Germinal center (tissue), 1 donor: ENCODE measurements around the gene MCOLN3.

Experiments
- DNase-seq: peaks from one replicate; pipeline ENCODE4 v3.0.0; 2012; ENCODE audit warnings: mixed read lengths, low spot score

MCOLN3 gene, protein sequence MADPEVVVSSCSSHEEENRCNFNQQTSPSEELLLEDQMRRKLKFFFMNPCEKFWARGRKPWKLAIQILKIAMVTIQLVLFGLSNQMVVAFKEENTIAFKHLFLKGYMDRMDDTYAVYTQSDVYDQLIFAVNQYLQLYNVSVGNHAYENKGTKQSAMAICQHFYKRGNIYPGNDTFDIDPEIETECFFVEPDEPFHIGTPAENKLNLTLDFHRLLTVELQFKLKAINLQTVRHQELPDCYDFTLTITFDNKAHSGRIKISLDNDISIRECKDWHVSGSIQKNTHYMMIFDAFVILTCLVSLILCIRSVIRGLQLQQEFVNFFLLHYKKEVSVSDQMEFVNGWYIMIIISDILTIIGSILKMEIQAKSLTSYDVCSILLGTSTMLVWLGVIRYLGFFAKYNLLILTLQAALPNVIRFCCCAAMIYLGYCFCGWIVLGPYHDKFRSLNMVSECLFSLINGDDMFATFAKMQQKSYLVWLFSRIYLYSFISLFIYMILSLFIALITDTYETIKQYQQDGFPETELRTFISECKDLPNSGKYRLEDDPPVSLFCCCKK

DNA sequence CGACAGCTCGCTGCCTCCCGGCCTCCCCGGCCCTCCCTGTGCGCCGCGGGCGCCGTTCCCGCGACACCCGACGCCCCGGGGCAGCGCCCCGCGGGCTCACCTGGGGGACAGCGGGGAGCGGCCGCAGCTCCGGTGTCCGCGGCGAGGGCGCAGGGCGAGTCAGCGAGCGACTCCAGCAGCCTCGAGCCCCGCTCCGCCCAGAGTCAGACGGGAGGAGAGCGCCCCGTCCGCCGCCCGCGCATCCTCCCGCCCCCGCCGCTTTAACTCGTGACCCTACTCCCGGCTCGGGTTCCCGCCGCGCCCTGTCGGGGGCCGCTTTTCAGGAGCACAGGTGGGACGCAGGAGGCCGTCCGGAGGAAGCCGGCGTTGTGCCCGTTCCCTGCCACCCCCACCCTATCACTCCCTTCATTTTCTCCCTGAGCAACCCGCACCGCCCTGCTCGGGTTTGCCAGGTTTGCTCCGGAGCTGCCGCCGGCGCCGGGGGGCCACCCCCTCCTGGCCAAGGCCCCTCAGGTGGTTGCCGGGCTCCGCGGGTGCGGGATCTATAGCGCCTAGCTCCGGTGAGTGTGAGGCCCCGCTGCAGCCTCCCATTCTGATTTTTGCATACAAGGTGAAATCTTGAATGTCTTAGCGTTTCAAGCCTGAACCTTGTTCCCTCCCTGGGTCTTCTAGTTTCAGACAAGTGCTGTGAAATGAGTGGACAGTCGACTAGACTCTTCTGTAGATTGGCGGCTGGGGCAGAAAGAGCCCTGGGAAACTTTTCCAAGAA is at the start of gene MCOLN3:
Gene MCOLN3 (minus strand): TSS at position 205 of the 769 bp plus-strand sequence. CDS start 3,140 bp downstream, outside the sequence.
- DNase-seq, result peak; percentile 37

DNA sequence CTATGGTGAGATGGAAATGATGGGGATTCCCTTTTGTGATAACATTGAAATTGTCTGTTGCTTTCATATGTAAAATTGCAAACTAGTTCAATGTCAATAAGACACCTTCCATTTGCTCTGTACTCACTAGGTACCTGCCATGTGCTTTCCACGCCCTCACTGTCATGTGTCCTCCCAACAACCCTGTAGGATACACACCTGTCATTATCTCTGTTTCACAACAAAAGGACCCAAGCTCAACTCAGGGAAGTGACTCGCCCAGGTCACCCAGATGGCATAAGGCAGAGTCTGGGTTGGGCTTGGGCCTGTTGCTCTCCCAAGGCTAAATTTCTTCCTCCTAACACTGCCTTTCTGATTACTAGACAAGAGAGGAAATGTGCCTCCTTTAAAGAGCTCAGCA is 45.3 kb upstream of the MCOLN3 start:
- DNase-seq, result no peak

DNA sequence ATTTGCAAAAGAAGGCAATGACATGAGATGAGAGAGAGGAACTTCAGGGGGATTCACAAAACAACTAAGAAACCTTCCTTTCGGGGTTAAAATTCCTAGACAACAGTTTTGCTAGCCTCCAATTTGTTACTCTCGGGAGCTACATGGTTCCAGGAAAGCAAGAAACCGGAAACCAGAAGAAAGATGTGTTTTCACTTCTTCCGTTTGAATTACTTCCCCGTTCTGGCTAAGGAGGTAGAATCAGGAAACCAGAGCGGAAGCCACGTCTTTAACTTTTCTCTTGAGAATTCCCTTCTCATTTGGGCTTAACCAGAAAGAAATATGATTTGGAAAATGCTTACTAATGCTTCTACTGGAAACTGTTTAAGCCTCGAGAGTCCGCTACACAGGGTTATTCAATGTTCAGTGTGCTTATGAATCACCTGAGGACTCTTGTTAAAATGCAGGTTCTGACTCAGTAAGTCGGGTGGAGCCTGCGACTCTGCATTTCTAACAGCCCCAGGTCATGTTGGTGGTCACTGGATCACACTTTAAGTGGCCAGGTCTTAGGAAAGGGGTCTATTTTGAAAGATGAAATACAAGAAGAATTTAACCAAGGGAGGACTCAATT is 43.5 kb upstream of the MCOLN3 start:
- DNase-seq, result no peak

DNA sequence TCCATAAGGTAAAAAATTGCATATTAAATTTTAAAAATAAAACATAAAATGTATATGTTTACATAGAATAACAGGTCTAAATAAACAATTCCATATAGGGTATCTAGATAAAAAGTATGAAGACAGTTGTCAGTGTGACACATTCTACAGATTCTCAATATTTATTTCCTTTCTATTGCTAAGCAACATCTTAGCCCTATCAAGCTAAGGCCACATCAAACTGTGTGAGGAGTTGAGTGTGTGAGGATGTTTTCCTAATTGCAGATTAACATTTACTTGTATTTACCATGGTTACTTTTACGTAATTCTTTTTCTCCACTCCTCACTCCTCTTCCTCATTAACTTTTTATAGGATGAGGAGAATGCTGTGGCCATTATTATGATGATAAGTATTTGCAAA is 41.9 kb upstream of the MCOLN3 start:
- DNase-seq, result no peak

DNA sequence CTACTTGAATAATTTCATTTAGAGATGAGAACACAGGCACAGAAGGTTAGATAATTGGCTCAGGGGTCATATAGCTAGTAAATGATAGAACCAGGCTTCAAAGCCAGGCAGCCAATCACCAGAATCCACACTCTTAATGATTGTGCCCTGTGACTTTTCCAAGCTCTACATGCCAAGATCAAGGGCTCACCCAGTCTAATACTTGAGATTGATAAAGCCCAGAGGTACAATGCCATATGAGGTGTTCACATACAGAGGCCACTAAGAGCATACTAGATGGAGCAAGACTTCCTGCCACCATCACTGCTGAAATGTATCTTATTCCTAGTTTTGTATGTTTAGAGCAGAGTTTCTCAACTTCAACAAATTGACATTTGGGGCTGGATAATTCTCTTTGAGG is 40.9 kb upstream of the MCOLN3 start:
- DNase-seq, result no peak

DNA sequence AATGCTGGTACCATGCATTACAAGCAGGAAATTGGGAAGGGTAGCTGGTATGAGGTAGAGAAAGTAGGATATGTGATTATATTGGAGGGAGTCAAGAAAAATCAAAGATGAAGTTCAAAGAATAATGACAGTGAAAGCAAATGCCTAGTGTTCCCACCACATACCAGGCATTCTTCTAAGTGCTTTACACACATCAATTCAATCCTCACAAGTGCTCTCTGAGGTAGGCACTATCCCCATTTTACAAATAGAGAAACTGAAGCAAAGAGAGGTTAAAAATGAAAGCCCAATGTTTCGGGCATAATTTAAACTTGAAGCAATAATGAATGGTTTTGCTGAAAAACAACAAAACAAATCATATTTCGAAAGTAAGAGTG is 40.1 kb upstream of the MCOLN3 start:
- no peak for DNase-seq

DNA sequence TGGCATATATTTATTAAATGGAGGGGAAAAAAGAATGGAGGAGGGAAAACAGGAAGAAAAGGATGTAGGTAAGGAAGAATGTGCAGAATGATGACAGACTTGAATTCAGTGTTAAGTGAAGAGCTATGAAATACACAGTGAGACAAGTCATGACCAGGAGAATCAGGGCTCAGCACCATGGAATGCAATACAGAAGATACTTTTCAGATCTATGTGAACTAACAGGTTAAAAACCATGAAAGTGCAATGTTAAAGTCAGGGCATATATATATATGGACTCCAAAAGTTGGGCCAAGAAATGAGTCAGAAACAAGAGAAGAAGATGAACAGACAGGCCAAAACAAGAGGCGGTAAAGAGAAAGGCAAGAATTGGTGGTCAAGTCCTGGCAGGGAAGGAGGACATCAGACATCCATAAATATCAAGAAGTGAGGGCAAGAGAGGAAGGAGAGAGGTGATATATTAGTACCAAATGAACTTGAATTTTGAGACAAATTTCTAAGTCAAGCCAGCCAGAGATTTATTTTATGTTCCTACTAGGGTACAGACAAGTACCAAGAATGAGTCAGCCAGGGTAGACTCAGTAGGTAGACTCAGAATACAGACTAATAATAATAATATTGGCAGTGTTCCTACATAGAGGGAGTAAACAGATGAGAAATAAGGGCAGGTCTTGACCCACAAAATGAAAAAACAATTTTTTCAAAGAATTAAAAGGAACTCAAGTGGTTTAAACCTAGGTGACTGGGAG is 39.5 kb upstream of the MCOLN3 start:
- DNase-seq, result no peak

DNA sequence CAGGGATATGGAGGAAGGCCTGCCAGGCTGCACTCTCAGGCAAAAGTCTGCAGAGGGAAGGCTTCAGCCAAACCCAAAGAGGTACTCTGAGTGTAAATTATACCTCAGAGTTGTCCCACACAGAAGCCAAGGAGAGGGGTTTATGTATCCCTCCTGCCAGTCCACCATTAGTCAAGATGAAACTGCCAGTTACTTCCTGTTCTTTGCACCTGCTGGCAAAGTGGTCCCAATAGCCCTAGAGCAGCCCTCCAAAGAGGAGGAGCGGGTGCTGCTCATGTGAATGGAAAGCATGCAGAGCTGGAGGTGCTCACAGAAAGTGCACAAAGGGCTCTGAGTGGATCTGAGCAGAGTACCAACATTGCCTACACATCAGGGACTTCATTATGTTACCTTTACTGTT is 37.1 kb upstream of the MCOLN3 start:
- peak; percentile 26 for DNase-seq

DNA sequence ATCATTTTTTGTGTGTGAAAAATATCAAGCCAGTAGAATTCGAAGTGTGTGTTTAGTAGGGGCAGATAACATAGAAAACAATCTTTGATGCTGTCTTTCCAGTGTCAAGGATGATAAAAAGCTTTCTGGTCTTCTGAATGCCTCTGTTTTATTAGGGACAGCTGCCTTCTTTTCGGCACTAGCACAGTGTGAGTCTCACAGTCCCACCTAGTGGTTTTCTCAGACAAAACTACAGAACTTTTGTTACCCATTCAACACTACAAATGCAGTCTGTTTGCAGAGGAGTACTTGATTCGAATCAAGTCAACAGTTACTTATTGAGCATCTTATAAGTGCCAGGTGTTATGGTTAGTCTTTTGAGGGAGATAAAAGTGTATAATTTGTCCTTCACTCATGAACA is 30.6 kb upstream of the MCOLN3 start:
- DNase-seq, result no peak

DNA sequence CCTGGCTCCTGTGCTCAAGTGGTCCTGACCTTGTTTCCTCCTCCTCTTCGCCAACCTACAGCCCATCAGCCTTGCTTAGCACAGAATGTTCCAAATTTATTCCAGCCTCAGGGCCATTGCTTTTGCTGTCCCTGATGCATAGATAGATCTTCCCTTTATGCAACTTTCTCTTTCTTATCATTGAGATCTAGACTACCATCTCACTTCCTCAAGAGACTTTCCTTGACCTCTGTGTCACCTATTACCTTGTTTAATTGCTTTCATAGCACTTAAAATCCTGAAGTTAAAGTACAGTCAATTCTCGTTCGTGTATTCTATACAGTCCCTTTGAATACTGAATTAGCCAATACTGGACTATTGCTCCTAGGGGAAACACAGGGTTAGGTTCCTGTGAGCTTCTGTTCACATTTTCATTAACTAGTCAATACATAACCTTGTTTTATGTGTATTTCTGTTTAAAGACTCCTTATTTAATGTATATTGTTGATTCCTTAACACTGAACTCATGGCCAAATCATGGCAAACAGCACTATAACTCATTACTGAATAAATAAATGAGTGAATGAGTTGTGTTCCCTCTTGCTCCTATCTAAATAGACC is 26.2 kb upstream of the MCOLN3 start:
- DNase-seq, result no peak

DNA sequence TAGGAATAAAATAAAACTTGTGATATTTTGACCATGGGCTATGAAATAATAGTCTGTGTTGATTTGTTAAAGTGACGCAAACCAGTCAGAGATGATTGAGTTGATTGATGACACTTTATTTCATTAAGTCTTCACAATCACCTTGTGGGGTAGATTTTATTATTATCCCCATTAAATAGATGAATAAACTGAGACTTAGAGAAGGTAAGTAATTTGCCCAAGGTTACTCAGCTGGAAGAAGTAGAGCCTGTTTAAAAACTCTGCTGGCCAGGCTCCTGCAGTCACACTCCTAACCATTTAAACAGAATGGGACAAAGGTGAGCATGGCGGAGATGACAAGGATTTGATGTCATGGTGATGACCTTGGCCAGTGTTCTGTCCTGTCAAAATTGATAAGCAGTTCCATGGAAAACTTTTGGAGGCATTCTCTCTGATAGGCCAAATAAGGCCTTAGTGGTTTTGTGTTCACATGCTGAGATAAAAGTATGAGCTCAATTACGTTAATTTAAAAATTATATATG is 22.7 kb upstream of the MCOLN3 start:
- no peak for DNase-seq

DNA sequence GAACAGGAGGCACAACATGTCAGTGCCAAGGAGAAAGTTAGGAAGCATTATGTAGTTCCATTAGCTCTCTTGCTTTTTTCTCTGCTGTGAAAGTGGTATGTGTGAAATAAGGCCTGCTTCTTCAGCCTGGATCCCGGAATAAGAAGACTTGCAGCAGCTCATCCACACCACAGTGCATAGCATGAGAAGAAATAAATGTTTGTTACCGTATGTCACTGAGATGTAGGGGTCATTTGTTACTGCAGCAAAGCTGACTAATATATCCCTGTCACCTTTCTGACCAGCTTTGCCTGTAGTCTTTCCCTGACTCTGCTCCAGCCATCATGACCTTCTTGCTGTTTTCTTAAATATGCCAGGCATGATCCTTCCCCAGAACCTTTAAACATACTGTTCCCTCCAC is 20.5 kb upstream of the MCOLN3 start:
- DNase-seq, result no peak

DNA sequence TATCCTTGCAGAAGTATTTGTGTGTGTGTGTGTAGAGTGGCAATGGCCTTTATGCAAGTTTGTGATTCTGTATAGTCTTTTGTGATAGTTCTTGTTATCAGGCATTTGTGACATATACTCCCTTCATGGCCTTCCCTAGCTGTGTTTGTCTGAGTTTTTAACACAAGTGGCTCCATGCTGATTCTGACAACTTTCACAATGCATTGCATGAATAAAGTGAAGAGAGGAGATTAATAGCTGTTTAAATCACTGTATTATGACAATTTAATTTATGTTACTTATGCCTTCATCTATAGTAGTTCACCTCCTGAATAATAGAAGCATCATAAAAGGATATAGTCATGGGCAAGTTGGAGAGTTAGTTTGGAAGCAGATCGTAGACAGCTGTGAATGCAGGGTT is 17.2 kb upstream of the MCOLN3 start:
- no peak for DNase-seq

DNA sequence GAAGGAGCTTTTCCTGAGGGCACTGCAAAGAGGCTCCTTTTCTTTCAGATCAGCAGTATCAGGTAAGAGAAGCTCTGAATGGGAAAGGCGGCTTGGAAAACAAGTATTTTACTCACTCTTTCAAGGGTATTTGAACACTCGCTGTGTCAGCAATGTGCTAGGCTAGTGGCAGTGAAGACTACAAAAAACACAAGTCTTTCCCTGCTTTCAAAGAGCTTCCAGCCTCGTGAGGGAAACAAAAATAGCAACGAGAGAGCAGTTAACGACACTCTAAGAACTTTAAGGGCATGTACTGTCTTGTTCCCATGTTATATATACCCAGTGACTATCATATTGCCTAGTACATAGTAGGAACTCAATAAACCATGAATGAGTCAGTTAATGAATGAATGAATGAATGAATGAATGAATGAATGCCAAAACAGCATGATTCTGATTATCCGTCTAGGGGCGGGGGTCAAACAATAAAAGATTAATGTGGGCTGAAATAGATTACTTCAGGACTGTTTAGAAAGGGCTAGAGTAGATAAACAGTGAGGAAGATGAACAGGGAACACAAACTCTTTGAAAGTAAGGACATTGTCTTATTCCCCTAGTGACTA is 14.2 kb upstream of the MCOLN3 start:
- no peak for DNase-seq

DNA sequence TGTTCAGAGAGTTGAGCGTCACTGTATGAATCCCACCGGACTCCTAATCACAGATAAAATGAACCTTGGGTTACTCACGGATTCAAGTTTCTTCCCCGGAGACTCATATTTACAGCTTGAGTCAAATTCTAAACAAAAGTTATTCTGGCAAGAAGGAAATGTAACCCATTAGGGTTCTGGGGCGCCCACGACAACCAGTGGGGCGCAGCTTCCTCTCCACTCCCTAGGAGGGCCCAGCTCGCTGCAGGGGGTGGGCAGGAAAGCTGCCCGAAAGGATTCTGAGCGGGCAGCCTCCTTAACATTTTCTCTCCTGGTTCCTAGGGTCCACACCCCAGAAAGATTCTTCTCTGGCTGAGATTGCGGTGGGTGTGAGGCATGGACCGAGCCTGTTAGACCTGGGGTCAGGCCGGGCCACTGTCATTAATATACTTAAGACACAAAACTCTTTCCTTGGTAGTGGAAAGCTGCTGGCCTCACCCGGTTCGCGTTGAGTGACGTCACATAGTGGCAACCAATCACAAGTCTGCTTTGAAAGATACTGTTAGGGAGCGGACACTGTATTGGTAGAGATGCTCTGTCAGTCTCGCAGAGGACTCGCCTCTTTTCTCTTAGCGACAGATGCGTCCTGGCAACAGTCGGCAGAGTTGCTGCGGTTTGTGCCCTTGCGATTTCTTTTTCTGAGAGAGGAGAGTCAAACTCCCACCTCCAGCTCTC is 13.6 kb upstream of the MCOLN3 start:
- peak; percentile 97 for DNase-seq

DNA sequence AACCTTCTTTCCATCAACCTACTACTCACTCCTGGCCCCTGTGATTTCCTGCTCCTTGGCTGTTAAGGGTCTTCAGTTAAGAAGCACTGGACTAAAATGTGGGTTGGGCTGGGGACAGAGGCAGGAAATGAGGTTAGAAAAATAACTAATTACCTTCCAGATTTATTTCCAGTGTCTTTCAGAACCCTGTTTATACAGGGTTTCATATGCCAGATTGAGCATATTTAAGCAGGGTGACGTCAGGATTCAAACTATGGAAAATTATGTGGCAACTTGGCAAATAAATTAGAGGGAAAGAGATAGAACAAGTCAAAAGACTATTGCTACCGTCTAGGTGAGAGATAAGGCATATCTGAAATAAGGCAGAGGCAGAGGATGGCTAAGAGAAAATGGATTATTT is 11.7 kb upstream of the MCOLN3 start:
- no peak for DNase-seq

DNA sequence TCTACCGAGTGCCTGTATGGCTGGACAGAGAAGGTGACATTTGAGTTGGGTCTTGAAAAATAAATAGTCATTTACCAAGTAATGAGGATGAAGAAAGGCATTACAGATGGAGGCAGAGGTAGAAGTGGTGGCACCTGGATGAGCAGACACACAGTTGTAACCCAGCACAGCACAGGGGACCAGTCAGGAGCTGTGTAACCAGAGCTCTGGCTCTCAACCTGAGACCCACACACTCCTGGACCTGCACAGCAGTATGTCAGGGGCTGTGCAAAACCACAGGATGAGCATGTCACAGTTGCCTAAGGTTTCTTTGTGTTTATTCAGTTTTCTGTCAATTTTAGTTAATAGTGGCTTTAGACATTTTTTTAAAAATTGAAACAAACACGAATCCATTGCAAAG is 11.3 kb upstream of the MCOLN3 start:
- DNase-seq, result no peak

DNA sequence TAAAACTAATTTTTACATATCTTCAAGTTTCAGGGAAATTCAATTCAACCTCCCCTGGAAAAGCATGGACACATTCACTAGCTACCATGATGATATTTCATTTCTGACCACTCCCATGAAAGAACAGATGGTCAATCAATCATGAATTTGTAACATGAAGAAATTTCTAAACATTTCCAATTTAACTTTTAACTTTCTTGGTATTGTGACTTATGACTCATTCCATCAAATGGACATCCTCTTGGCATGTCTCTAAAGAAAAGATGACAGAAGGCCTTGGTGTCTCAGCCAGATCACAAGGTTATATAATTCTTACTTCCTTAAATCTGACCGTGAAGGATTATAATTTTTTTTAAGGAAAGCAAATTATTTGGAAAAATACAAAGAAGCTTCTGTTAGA is 10.5 kb upstream of the MCOLN3 start:
- no peak for DNase-seq

DNA sequence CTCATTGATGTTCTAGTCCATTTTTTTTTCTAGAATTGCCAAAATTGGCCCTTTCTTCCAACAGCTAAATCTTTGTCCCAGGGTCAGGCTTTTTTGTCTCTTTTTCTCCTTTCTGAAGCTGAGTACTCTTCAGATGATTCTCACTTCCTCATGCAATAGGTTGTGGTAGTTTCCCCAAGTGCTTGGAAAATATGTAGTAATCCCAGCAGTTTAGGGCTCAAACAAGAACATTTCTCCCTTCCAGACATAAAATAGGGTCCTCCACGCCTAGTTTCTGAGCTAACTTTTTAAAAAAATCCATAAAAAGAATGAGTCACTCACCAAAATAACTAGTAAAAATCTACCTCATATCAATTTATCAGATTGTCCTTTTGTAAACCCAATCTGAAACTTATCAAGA is 10.0 kb upstream of the MCOLN3 start:
- DNase-seq, result no peak

DNA sequence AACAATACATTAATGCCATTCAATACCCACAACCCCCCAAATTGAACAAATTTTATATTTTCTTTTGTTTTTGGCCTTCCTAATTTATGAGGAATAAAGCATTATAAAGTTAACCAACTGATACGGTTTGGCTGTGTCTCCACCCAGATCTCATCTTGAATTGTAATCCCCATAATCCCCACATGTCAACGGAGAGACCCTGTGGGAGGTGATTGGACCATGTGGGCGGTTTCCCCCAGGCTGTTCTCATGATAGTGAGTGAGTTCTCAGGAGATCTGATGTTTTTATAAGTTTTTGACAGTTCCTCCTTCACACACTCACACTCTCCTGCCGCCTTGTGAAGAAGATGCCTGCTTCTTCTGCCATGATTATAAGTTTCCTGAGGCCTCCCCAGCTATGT is 6.4 kb upstream of the MCOLN3 start:
- no peak for DNase-seq
